HG03135 (cell line): ENCODE measurements around the gene DNAJC10.

Experiments used
- ATAC-seq: cut with Tn5 transposase; IDR thresholded peaks from one replicate; pipeline ENCODE4 v1.9.1; 2021; ENCODE audit warnings: mild to moderate bottlenecking, moderate library complexity; ENCODE audit not compliant: unreplicated experiment

Gene DNAJC10

GRCh38 chr2:182784058-182784706, 68.1 kb downstream of the DNAJC10 start:
- ATAC-seq, result no peak

GRCh38 chr2:182784777-182785176, 68.7 kb downstream of the DNAJC10 start:
- no peak for ATAC-seq

- ATAC-seq, result no peak
Measured at GRCh38 chr2:182792441-182792840, 76.4 kb downstream of the DNAJC10 start.

- ATAC-seq, result no peak
Measured at GRCh38 chr2:182798736-182799135, 82.7 kb downstream of the DNAJC10 start.

- ATAC-seq, result no peak
Measured at GRCh38 chr2:182804128-182804527, 88.1 kb downstream of the DNAJC10 start.

- ATAC-seq, result no peak
Measured at GRCh38 chr2:182807319-182807718, 91.3 kb downstream of the DNAJC10 start.

GRCh38 chr2:182810087-182810486, 94.0 kb downstream of the DNAJC10 start:
- no peak for ATAC-seq

GRCh38 chr2:182814380-182814779, 98.3 kb downstream of the DNAJC10 start:
- ATAC-seq, result no peak

GRCh38 chr2:182814804-182815203, 98.7 kb downstream of the DNAJC10 start:
- ATAC-seq, result no peak

- ATAC-seq, result no peak
Measured at GRCh38 chr2:182816866-182817265, 100.8 kb downstream of the DNAJC10 start.

- no peak for ATAC-seq
Measured at GRCh38 chr2:182817558-182817957, 101.5 kb downstream of the DNAJC10 start.

GRCh38 chr2:182818501-182818900, 102.4 kb downstream of the DNAJC10 start:
- ATAC-seq, result no peak

GRCh38 chr2:182818925-182819324, 102.9 kb downstream of the DNAJC10 start:
- no peak for ATAC-seq

GRCh38 chr2:182819412-182819811, 103.4 kb downstream of the DNAJC10 start:
- ATAC-seq, result no peak

GRCh38 chr2:182821182-182821581, 105.1 kb downstream of the DNAJC10 start:
- no peak for ATAC-seq

- ATAC-seq, result no peak
Measured at GRCh38 chr2:182822733-182823132, 106.7 kb downstream of the DNAJC10 start.

GRCh38 chr2:182824056-182824766, 108.2 kb downstream of the DNAJC10 start:
- no peak for ATAC-seq

GRCh38 chr2:182824767-182825158, 108.7 kb downstream of the DNAJC10 start:
- ATAC-seq, result no peak

GRCh38 chr2:182826064-182826463, 110.0 kb downstream of the DNAJC10 start:
- ATAC-seq, result no peak

- ATAC-seq, result no peak
Measured at GRCh38 chr2:182826496-182826895, 110.4 kb downstream of the DNAJC10 start.

GRCh38 chr2:182827182-182827879, 111.3 kb downstream of the DNAJC10 start:
- no peak for ATAC-seq

GRCh38 chr2:182831101-182831500, 115.0 kb downstream of the DNAJC10 start:
- ATAC-seq, result no peak
